Activated CD4-positive, alpha-beta T cell treated with anti-CD3 and anti-CD28 coated beads, Interleukin-2, amount 50 U/mL, for 1 hour (primary cell): ENCODE data around the gene FCN2.

Experiments
- DNase-seq: peaks from one replicate; pipeline ENCODE4 v3.0.0-alpha.2; 2020

FCN2 gene

GRCh38 chr9:134889386-134890154 is 9.0 kb downstream of the FCN2 start:
- no peak for DNase-seq

DNA sequence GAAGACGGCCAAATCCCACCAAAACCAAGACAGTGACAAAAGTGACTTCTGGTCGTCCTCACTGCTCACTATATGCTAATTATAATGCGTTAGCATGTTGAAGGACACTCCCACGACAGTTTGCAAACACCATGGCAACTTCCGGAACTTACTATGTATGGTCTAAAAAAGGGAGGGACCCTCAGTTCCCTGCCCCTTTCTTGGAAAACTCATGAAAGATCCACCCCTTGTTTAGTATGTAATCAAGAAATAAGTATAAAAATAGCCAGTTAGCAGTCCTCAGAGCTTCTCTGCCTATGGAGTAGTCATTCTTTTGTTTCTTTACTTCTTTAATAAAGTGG is 9.5 kb downstream of the FCN2 start:
- DNase-seq: no peak

GRCh38 chr9:134891053-134891452 is 10.4 kb downstream of the FCN2 start:
- no peak for DNase-seq

DNA sequence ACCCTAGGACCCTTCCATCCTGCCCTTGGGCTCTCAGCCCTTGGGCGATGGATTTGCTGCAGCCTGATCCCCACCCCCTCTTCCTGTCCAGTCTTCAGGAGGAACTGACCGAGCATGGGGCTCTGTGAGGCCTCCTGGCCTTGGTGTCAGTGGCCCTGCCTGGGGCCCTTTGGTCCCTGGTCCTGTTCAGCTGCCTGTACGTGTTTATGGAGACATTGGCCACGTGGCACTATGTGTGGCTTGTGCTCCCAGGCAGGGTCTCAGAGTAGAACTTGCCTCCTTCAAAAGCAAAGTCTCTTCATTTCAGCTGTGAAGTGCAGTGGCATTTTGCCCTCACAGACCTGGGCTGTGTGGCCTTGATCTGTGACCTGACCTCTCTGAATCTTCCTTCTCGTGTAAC is 11.1 kb downstream of the FCN2 start:
- DNase-seq: no peak

DNA sequence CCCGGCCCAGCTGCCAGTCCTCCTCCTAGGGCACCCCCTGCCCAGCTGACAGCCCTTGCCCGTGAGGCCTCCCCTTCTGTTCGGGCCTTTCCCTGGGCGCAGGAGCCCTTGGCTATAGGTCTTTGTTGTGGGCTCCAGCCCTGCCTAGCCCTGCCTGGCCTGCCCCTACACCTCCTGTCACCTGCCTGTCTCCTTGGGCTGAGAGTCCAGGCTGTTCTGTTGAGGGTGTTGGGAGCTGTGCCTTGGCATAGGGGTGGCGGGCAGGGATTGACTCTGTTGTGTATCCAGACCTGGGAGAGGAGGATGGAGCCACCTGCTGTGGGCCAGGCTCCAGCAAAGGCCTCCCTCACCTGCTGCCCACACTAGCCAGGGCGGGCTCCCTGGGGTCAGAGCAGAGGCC is 11.6 kb downstream of the FCN2 start:
- no peak for DNase-seq

DNA sequence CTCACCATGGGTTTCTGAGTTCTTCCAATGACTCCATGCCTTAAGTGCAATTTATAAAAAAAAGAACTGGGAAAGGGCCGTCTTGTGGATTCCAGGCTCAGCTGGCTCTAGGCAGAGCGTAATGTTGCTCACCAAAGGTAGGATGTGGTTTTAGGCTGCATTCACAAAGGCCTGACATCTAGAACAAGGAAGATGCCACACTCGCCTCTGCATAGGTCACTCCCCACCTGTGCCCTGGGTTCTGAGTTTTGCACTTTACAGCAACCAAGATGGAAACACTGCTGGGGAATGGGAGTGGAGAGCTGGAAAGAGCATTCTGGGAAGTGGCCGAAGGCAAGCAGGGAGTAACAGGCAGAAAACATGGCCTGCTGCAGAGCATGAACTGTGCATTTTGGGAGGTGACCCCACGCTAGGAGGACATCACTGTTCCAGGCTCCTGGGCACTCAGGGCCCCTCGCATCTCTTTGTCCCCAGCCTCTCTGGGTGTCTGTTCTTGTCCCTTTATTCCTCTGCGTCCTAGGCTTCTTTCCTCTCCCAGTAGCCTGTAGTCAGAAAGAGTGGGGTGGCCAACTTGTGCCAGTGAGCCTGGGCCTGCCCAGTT is 12.3 kb downstream of the FCN2 start:
- DNase-seq: no peak

DNA sequence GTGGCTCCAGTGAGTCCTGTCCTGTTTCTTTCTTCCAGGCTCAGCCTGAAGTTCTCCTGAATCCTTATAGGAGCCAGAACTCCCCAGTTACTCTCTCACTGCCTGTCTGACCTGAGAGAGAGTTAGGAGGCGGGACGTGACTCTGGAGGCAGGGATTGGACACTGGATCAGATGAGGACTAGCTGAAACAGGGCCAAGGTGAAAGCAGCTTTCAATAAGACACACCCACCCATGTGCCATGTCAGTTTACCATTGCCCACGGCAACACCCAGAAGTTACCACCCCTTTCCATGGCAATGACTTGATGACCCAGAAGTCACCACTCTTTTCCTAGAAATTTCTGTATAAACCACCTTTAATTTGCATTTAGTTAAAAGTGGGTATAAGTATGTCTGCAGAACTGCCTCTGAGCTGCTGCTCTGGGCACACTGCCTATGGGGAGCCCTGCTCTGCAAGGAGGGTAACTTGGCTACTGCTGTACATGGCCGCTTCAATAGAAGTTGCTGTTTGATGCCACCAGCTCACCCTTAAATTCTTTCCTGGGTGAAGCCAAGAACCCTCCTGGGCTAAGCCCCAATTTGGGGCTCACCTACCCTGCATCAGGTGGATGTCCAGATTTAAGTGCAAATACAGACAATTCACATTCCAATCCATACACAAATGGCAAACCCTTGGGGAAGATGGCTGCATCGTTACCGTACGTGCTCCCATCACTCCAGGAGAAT is 13.7 kb downstream of the FCN2 start:
- DNase-seq: no peak

GRCh38 chr9:134895097-134895496 is 14.5 kb downstream of the FCN2 start:
- no peak for DNase-seq

DNA sequence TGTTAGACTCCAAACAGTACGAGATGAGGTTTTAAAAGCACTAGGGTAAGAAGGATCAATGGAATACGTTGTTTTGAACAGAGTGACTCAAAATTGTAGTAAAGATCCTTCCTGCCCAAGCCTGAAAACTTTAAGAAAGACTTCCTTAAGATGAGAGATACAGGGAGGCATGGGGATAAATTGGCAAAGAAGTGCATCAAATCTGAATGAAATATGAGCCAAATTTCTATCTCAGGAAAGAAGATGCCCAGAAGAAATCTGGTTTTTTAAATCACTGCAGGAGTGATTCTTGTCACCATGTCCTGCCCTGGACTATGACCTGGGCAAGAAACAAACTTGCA is 14.9 kb downstream of the FCN2 start:
- no peak for DNase-seq

GRCh38 chr9:134895908-134896833 is 15.6 kb downstream of the FCN2 start:
- no peak for DNase-seq

DNA sequence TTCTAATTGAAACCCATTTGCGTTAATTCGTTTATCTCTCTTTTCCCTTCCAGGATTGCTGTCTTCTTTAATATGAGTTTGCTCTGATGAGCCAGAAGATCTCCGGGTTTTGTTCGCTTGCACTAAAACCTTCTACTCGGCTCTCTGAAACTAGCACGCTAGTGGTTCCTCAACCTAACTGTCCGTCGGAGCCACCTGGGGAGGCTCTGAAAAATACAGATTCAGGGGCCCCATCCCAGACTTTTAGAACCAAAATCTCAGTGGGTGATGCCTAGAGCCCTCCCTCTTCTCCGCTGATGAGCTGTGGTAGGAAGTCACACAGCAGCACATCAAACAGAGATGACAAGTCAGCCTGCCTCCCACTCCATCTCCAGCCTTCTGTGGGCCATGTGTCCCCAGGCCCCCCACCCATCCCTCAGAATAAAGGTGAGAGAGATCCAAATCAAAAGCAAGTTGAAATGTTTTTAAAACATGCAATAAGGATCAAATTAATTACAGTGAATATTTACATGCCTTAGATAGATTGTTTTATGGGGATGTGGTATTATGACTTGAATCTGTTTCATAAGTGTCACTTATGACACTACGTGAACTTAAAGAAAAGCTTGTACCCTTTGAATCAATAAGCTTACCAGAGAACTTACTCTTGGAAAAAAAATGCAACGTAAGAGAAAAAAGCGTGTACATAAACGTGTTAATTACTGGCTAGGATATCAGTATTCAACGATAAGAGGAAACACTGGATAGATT is 16.4 kb downstream of the FCN2 start:
- no peak for DNase-seq

GRCh38 chr9:134897584-134898170 is 17.1 kb downstream of the FCN2 start:
- DNase-seq: no peak

- no peak for DNase-seq
Observed at GRCh38 chr9:134898319-134898718, 17.7 kb downstream of the FCN2 start.

GRCh38 chr9:134899168-134899567 is 18.6 kb downstream of the FCN2 start:
- no peak for DNase-seq

- DNase-seq: no peak
Observed at GRCh38 chr9:134899818-134900217, 19.2 kb downstream of the FCN2 start.

DNA sequence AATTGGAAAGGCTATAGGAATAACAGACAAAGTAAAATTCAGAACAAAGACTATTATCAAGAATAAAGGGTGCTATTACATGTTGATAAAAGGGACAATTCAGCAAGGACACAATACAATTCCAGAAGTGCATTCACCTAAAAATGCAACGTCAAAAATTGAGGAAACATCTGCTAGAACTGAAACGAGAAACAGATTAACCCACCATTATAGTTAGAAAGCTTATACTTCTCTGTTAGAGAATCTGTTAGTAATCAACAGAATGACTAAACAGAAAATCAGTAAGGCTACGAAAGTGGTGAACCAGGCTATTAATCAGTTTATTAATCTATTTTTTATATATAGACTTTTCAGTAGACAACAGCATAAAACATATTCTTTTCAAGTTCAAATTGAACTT is 22.3 kb downstream of the FCN2 start:
- DNase-seq: no peak

DNA sequence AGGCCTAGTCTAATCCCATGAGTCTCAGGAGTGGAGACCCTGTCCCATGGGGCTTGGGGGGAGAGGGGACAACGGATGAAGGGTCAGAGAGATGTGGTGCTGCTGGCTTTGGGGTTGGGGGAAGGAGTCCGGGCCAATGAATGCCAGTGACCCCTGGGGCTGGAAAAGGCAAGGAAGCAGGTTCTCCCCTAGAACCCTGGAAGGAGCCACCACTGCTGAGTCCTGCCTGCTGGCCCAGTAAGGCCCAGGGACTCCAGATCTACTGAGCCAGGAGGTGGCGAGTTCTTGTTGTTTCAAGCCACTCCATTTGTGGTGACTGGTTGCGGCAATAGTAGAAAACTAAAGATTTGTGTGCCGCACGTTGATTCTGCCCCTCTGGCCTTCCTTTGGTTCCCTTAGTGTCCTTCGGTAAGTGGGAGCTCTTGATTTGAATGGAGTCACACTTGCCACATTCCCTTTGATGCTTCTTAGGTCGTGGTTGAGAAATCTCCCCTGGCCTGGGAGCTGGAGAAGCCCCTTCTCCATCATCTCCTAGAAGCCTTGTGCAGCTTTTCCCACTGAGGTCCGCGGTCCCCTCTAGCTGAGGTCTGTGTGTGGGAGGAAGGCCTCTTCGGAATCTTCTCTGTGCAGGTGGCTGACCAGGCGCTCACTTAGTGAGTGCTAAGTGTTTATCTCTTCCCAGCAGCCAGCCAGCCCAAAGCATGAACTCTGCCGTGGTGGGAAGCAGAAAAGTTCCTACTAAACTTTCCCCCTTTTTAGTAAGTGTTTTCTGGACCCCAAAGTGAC is 28.1 kb downstream of the FCN2 start:
- no peak for DNase-seq

- no peak for DNase-seq
Observed at GRCh38 chr9:134909511-134910481, 29.2 kb downstream of the FCN2 start.

- no peak for DNase-seq
Observed at GRCh38 chr9:134912126-134912840, 31.7 kb downstream of the FCN2 start.
